Measurements from ENCODE around the gene BBS5.
"Not testable (repeated sequence)": the region's sequence is repeated elsewhere in the genome, so short reads cannot be mapped to it uniquely, and the experiment has no call there.

Gene BBS5

DNA sequence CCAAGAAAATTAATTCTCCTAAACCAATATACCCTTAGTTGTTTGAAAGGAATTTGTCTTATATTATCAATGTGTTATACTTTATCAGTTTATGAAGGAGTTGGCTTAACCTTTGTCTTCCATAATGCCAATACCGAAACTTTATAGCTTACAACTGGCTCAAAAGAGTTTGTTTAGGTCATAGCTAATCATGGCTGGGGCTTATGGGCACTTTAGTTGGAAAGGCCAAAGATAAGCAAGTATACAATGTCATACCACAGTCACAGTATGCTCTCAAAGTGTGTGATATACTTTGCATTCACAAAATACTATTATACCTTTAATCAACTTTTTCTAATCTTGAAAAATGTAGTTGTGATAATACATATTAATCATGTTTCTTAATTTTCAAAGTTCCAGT lies 32.5 kb downstream of the BBS5 start:
- Histone ChIP-seq H3K27me3 (no peaks in the 10 kb centered on the region), H3K4me1 (ENCODE audit: control insufficient read depth in 1 of 2, insufficient read depth in 1 of 2, low read depth in 1 of 2, low read length in 1 of 2) (no peaks in the 10 kb centered on the region), H3K36me3 (no peaks in the 10 kb centered on the region), H3K4me3 (ENCODE audit: low read depth in 1 of 2, low read length in 1 of 2) (no peak overlapping the region), H3K9me3 (no peaks in the 10 kb centered on the region), H3K27ac (no peak overlapping the region)
- no peak for TF ChIP-seq CTCF (IDR thresholded peaks at IDR 0.05)

- Histone ChIP-seq H3K36me3 (no peaks in the 10 kb centered on the region), H3K4me3 (ENCODE audit: low read depth in 1 of 2, low read length in 1 of 2) (no peak overlapping the region), H3K27me3 (no peaks in the 10 kb centered on the region), H3K9me3 (no peaks in the 10 kb centered on the region), H3K27ac (no peak overlapping the region), H3K4me1 (ENCODE audit: control insufficient read depth in 1 of 2, insufficient read depth in 1 of 2, low read depth in 1 of 2, low read length in 1 of 2) (no peaks in the 10 kb centered on the region)
- no peak for TF ChIP-seq CTCF (IDR thresholded peaks at IDR 0.05)
Measured at GRCh38 chr2:169512525-169512924, 33.2 kb downstream of the BBS5 start.

- Histone ChIP-seq H3K27ac (no peak overlapping the region), H3K27me3 (no peaks in the 10 kb centered on the region), H3K9me3 (no peaks in the 10 kb centered on the region), H3K4me3 (ENCODE audit: low read depth in 1 of 2, low read length in 1 of 2) (no peak overlapping the region), H3K4me1 (ENCODE audit: control insufficient read depth in 1 of 2, insufficient read depth in 1 of 2, low read depth in 1 of 2, low read length in 1 of 2) (no peaks in the 10 kb centered on the region), H3K36me3 (no peaks in the 10 kb centered on the region)
- no peak for TF ChIP-seq CTCF (IDR thresholded peaks at IDR 0.05)
Measured at GRCh38 chr2:169513094-169513493, 33.8 kb downstream of the BBS5 start.

- no peak overlapping the region for H3K27ac ChIP-seq
Measured at GRCh38 chr2:169513926-169514325, 34.6 kb downstream of the BBS5 start.

DNA sequence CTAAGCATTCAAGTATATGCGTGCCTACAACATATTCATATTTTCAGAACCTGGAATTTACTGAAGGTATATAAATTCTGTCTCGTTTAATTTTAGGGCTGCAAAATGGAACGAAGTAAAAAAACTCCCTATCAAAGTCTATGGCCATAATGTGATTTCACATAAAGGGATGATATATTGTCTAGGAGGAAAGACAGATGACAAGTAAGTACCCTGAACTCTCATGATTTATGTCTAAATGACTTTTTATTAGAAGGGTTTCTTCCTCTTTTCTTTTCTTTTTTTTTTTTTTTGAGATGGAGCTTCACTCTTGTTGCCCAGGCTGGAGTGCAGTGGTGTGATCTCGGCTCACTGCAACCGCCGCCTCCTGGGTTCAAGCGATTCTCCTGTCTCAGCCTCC lies 35.5 kb downstream of the BBS5 start:
- H3K27ac ChIP-seq; H3K4me3 ChIP-seq (ENCODE audit: low read depth in 1 of 2, low read length in 1 of 2); H3K9me3 ChIP-seq; H3K36me3 ChIP-seq; H3K27me3 ChIP-seq; H3K4me1 ChIP-seq (ENCODE audit: control insufficient read depth in 1 of 2, insufficient read depth in 1 of 2, low read depth in 1 of 2, low read length in 1 of 2): not testable (repeated sequence)

More at GRCh38 chr2:169513926-169514325, 34.6 kb downstream of the BBS5 start:
- no peak overlapping the region for H3K4me3 ChIP-seq (ENCODE audit: low read depth in 1 of 2, low read length in 1 of 2)
- no peaks in the 10 kb centered on the region for H3K27me3 ChIP-seq
- H3K9me3 ChIP-seq: no peaks in the 10 kb centered on the region
- no peaks in the 10 kb centered on the region for H3K4me1 ChIP-seq (ENCODE audit: control insufficient read depth in 1 of 2, insufficient read depth in 1 of 2, low read depth in 1 of 2, low read length in 1 of 2)
- no peak for TF ChIP-seq CTCF (IDR thresholded peaks at IDR 0.05)
- no peaks in the 10 kb centered on the region for H3K36me3 ChIP-seq

GRCh38 chr2:169516488-169516995 lies 37.2 kb downstream of the BBS5 start:
- not testable (repeated sequence) for H3K9me3 ChIP-seq; H3K27me3 ChIP-seq; H3K36me3 ChIP-seq; H3K4me1 ChIP-seq (ENCODE audit: control insufficient read depth in 1 of 2, insufficient read depth in 1 of 2, low read depth in 1 of 2, low read length in 1 of 2); H3K27ac ChIP-seq; H3K4me3 ChIP-seq (ENCODE audit: low read depth in 1 of 2, low read length in 1 of 2)

DNA sequence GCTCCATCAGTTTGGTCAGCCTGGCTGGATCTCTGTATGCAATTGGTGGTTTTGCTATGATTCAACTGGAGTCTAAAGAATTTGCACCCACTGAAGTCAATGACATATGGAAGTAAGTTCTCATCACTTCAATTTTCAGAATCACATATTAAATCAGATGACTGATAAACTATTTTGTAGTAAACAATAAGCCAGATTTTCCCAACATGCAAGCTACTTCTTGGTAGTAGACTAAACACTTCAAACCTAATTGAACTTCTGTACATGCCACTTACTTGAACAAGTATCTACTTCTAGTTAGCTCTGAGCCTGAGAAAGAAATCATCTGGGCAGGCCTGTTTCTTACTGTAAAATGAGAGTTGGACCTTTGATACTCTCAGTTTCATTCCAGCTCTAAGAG lies 41.6 kb downstream of the BBS5 start:
- no peak overlapping the region for H3K27ac ChIP-seq
- no peaks in the 10 kb centered on the region for H3K36me3 ChIP-seq
- no peaks in the 10 kb centered on the region for H3K4me1 ChIP-seq (ENCODE audit: control insufficient read depth in 1 of 2, insufficient read depth in 1 of 2, low read depth in 1 of 2, low read length in 1 of 2)
- H3K27me3 ChIP-seq: no peaks in the 10 kb centered on the region
- H3K4me3 ChIP-seq (ENCODE audit: low read depth in 1 of 2, low read length in 1 of 2): no peak overlapping the region
- no peak for TF ChIP-seq CTCF (IDR thresholded peaks at IDR 0.05)
- H3K9me3 ChIP-seq: no peaks in the 10 kb centered on the region
